DOHH2 (cell line): Measurements from ENCODE around the gene PIGQ.

ENCODE experiments used
- H3F3A ChIP-seq: fragments of 200-600 bp; sonication (generic), shearing (Covaris generic); 2 replicates; pipeline ENCODE4 v1.6.0; 2016; ENCODE audit warnings: antibody characterized with exemption, mild to moderate bottlenecking; ENCODE audit not compliant: control insufficient read depth, insufficient read depth
- H3K27ac ChIP-seq: fragments of 200-600 bp; sonication (generic); 2 replicates; pipeline ENCODE4 v1.5.1; 2014; ENCODE audit warnings: low read depth, mild to moderate bottlenecking, low read length, moderate library complexity
- H3K27me3 ChIP-seq: fragments of 200-600 bp; sonication (generic); 2 replicates; pipeline ENCODE4 v1.6.1; 2014; ENCODE audit warnings: mild to moderate bottlenecking, low read length, mixed read lengths; ENCODE audit not compliant: control insufficient read depth
- H3K36me3 ChIP-seq: fragments of 200-600 bp; sonication (generic); 2 replicates; pipeline ENCODE4 v1.6.1; 2014; ENCODE audit warnings: mild to moderate bottlenecking, low read length, moderate library complexity, mixed read lengths; ENCODE audit not compliant: control insufficient read depth
- H3K4me1 ChIP-seq: fragments of 200-600 bp; sonication (generic); 2 replicates; pipeline ENCODE4 v1.6.1; 2014; ENCODE audit warnings: mild to moderate bottlenecking, low read length, mixed read lengths; ENCODE audit not compliant: control insufficient read depth
- H3K4me2 ChIP-seq: fragments of 200-600 bp; sonication (generic); 2 replicates; pipeline ENCODE4 v1.6.0; 2014; ENCODE audit warnings: mild to moderate bottlenecking, low read length, moderate library complexity
- H3K4me3 ChIP-seq: fragments of 200-600 bp; sonication (generic); 2 replicates; pipeline ENCODE4 v1.5.1; 2014; ENCODE audit warnings: mild to moderate bottlenecking, low read length, mixed read lengths
- H3K79me2 ChIP-seq: fragments of 200-600 bp; sonication (generic); 2 replicates; pipeline ENCODE4 v1.6.1; 2014; ENCODE audit warnings: mild to moderate bottlenecking, low read length, mixed read lengths; ENCODE audit not compliant: control insufficient read depth
- H3K9me2 ChIP-seq: fragments of 200-600 bp; sonication (generic); replicated peaks from 2 replicates; pipeline ENCODE4 v1.6.1; 2014; ENCODE audit warnings: mild to moderate bottlenecking, low read length, mixed read lengths; ENCODE audit not compliant: control insufficient read depth
- H3K9me3 ChIP-seq: fragments of 200-600 bp; sonication (generic); 2 replicates; pipeline ENCODE4 v1.6.1; 2014; ENCODE audit warnings: antibody characterized with exemption, low read length, mixed read lengths; ENCODE audit not compliant: control insufficient read depth, insufficient read depth
- H4K20me1 ChIP-seq: fragments of 200-600 bp; sonication (generic); 2 replicates; pipeline ENCODE4 v1.6.0; 2014; ENCODE audit warnings: low read depth, mild to moderate bottlenecking, antibody characterized with exemption, low read length, moderate library complexity; ENCODE audit not compliant: control insufficient read depth, insufficient read depth
- CTCF ChIP-seq: fragments of 200-600 bp; sonication (generic); IDR thresholded peaks from one replicate; pipeline ENCODE4 v1.5.1; 2014; ENCODE audit warnings: antibody characterized with exemption, mild to moderate bottlenecking, low read depth, low read length; ENCODE audit not compliant: poor library complexity, severe bottlenecking
- EZH2phosphoT487 ChIP-seq: fragments of 200-600 bp; sonication (generic); IDR thresholded peaks from 2 replicates; pipeline ENCODE4 v1.6.1; 2017; ENCODE audit warnings: borderline replicate concordance, mild to moderate bottlenecking, antibody characterized with exemption, low read length, moderate library complexity, mixed read lengths

Gene PIGQ

GRCh38 chr16:622920-623280 is 53.1 kb downstream of the PIGQ start:
- Histone ChIP-seq H3K27me3 (no peaks in the 10 kb centered on the region), H3K4me1 (no peaks in the 10 kb centered on the region), H3K9me2 (no peaks in the 10 kb centered on the region), H3K36me3 (no peaks in the 10 kb centered on the region), H4K20me1 (no peaks in the 10 kb centered on the region), H3K79me2 (no peaks in the 10 kb centered on the region), H3F3A (no peaks in the 10 kb centered on the region), H3K4me3 (no peak overlapping the region), H3K27ac (no peak overlapping the region), H3K9me3 (no peaks in the 10 kb centered on the region), H3K4me2 (no peak overlapping the region)
- TF ChIP-seq EZH2phosphoT487 (no peak), CTCF (no peak)

GRCh38 chr16:624526-625070 is 54.8 kb downstream of the PIGQ start:
- Histone ChIP-seq H3F3A (no peaks in the 10 kb centered on the region), H3K9me3 (no peaks in the 10 kb centered on the region), H3K4me2 (no peak overlapping the region), H3K27ac (no peak overlapping the region), H3K9me2 (no peaks in the 10 kb centered on the region), H3K79me2 (no peaks in the 10 kb centered on the region), H3K36me3 (no peaks in the 10 kb centered on the region), H3K4me1 (no peaks in the 10 kb centered on the region), H3K4me3 (no peak overlapping the region), H4K20me1 (no peaks in the 10 kb centered on the region), H3K27me3 (no peaks in the 10 kb centered on the region)
- TF ChIP-seq EZH2phosphoT487 (no peak), CTCF (no peak)

GRCh38 chr16:625117-625976 is 55.6 kb downstream of the PIGQ start:
- no peak overlapping the region for H3K4me2 ChIP-seq
- H3K27ac ChIP-seq = no peak overlapping the region
- no peaks in the 10 kb centered on the region for H3K79me2 ChIP-seq
- TF ChIP-seq EZH2phosphoT487 (no peak), CTCF (no peak)
- H4K20me1 ChIP-seq = no peaks in the 10 kb centered on the region
- H3F3A ChIP-seq = no peaks in the 10 kb centered on the region
- no peaks in the 10 kb centered on the region for H3K9me2 ChIP-seq
- H3K4me3 ChIP-seq = no peak overlapping the region
- H3K27me3 ChIP-seq = no peaks in the 10 kb centered on the region
- no peaks in the 10 kb centered on the region for H3K9me3 ChIP-seq
- no peaks in the 10 kb centered on the region for H3K4me1 ChIP-seq
- no peaks in the 10 kb centered on the region for H3K36me3 ChIP-seq
